IPS-NIHi7 (cell line): ENCODE measurements around the gene MCUB.

Experiments used
- DNase-seq: peaks from one replicate; pipeline ENCODE4 v3.0.0; 2012; ENCODE audit warnings: mixed read lengths; ENCODE audit errors: extremely low spot score

MCUB gene

GRCh38 chr4:109729117-109729717 lies 169.2 kb downstream of the MCUB start:
- DNase-seq = no peak

GRCh38 chr4:109729718-109730618 lies 169.9 kb downstream of the MCUB start, which contains the start of gene PLA2G12A:
PLA2G12A (minus strand) TSS chr4:109730070; CDS start chr4:109729809, 261 bp downstream.
- peak; percentile 93 for DNase-seq

GRCh38 chr4:109730619-109731545 lies 170.8 kb downstream of the MCUB start:
- peak; percentile 59 for DNase-seq

GRCh38 chr4:109733728-109734127 lies 173.7 kb downstream of the MCUB start:
- DNase-seq = no peak

- no peak for DNase-seq
Observed at GRCh38 chr4:109735566-109736365, 175.7 kb downstream of the MCUB start.
